Thoracic aorta (tissue), 2 donors: Measurements from ENCODE around the gene TRIM65. TPM values are rescaled to one million over a fixed set of nuclear protein-coding genes. Genes with fewer than 3 reads are reported as not detected.

Source experiments
- ATAC-seq: fragments of 150-250 bp; one replicate; pipeline ENCODE4 v1.8.0; 2017; ENCODE audit warnings: low read depth; ENCODE audit not compliant: insufficient number of reproducible peaks, low FRiP score
- DNase-seq: peaks from one replicate; pipeline ENCODE4 v3.0.0-alpha.2; 2020; ENCODE audit warnings: low spot score
- H3K27ac ChIP-seq, 2 donors: fragments of 200-600 bp; sonication (generic); 1 replicate in 1 of 2; 2 replicates in 1 of 2; pipeline ENCODE4 v1.5.1; 2016; ENCODE audit warnings: mild to moderate bottlenecking in 2 of 2, moderate library complexity in 2 of 2
- H3K27me3 ChIP-seq: fragments of 200-600 bp; sonication (generic); replicated peaks from 2 replicates; pipeline ENCODE4 v1.6.0; 2016; ENCODE audit warnings: mild to moderate bottlenecking; ENCODE audit not compliant: insufficient read depth
- H3K36me3 ChIP-seq: fragments of 200-600 bp; sonication (generic); one replicate; pipeline ENCODE4 v1.5.1; 2016
- H3K4me1 ChIP-seq, 2 donors: fragments of 200-600 bp; sonication (generic); 1 replicate in 1 of 2; 2 replicates in 1 of 2; pipeline versions ENCODE4 v1.5.1 to v1.6.0; 2016; ENCODE audit warnings: low read depth in 2 of 2, mild to moderate bottlenecking in 1 of 2; ENCODE audit not compliant: control insufficient read depth in 1 of 2
- H3K4me3 ChIP-seq: fragments of 200-600 bp; sonication (generic); 2 replicates; pipeline ENCODE4 v1.5.1; 2016; ENCODE audit warnings: mild to moderate bottlenecking
- H3K9me3 ChIP-seq: fragments of 200-600 bp; sonication (generic); 2 replicates; pipeline ENCODE4 v1.5.1; 2016
- CTCF ChIP-seq: fragments of 200-600 bp; sonication (generic); IDR thresholded peaks from one replicate; pipeline ENCODE4 v1.5.1; 2019; ENCODE audit warnings: antibody characterized with exemption
- total RNA-seq, 2 donors: library from RNA; depleted of rRNA; stranded (reverse); fragments of >200 nt; gene quantifications; one replicate each; pipeline versions ENCODE4 v1.1.0 to v1.2.3, GENCODE V29; 2016

TRIM65 gene
- total RNA-seq, 2 donors from 2014 or later: 21.4 to 22.6 TPM

GRCh38 chr17:75941442-75941819 is 44.7 kb upstream of the TRIM65 start:
- TF ChIP-seq CTCF: no peak
- Histone ChIP-seq H3K4me3 (peak overlapping the region; percentile 86), H3K9me3 (no peaks in the 10 kb centered on the region), H3K36me3 (peaks cover 10% of the 10 kb centered on the region), H3K4me1 (peaks cover 8% of the 10 kb centered on the region in 2 donors), H3K27me3 (no peaks in the 10 kb centered on the region), H3K27ac (no peak overlapping the region)
- no peak for ATAC-seq
- DNase-seq: no peak

- no peaks in the 10 kb centered on the region for H3K27me3 ChIP-seq
- H3K27ac ChIP-seq: peak within 1 kb of the TSS in 1 of 2 donors; percentile 42
- ATAC-seq: peak; percentile 74
- DNase-seq: peak; percentile 79
- H3K9me3 ChIP-seq: no peaks in the 10 kb centered on the region
- TF ChIP-seq CTCF: no peak
- H3K4me3 ChIP-seq: peak within 1 kb of the TSS; percentile 86
- peaks cover 7% of the 10 kb centered on the region for H3K36me3 ChIP-seq
- peaks cover 8% of the 10 kb centered on the region in 2 donors for H3K4me1 ChIP-seq
Observed at GRCh38 chr17:75940727-75941441, 44.1 kb upstream of the TRIM65 start, which contains the start of gene FBF1. FBF1 (minus strand) TSS chr17:75941042; CDS start chr17:75938149, 2,893 bp downstream.

- Histone ChIP-seq H3K4me3 (no peak overlapping the region), H3K27ac (no peak overlapping the region), H3K27me3 (no peaks in the 10 kb centered on the region), H3K9me3 (no peaks in the 10 kb centered on the region), H3K4me1 (peaks cover 8% of the 10 kb centered on the region in 2 donors), H3K36me3 (no peaks in the 10 kb centered on the region)
- TF ChIP-seq CTCF: no peak
- no peak for DNase-seq
- no peak for ATAC-seq
Observed at GRCh38 chr17:75937652-75938051, 40.9 kb upstream of the TRIM65 start.

- no peaks in the 10 kb centered on the region for H3K27me3 ChIP-seq
- no peaks in the 10 kb centered on the region for H3K4me1 ChIP-seq
- TF ChIP-seq CTCF: no peak
- no peak for DNase-seq
- ATAC-seq: no peak
- no peak overlapping the region for H3K27ac ChIP-seq
- no peaks in the 10 kb centered on the region for H3K36me3 ChIP-seq
- no peak overlapping the region for H3K4me3 ChIP-seq
- H3K9me3 ChIP-seq: no peaks in the 10 kb centered on the region
Observed at GRCh38 chr17:75933808-75934207, 37.1 kb upstream of the TRIM65 start.

GRCh38 chr17:75932852-75933251 is 36.1 kb upstream of the TRIM65 start:
- DNase-seq: no peak
- no peak for ATAC-seq
- H3K9me3 ChIP-seq: no peaks in the 10 kb centered on the region

More at GRCh38 chr17:75932852-75933251, 36.1 kb upstream of the TRIM65 start:
- Histone ChIP-seq H3K36me3 (no peaks in the 10 kb centered on the region), H3K4me3 (no peak overlapping the region), H3K4me1 (no peaks in the 10 kb centered on the region), H3K27me3 (no peaks in the 10 kb centered on the region), H3K27ac (no peak overlapping the region)
- TF ChIP-seq CTCF: no peak
